ENCODE data around the gene CHMP2A. TPM values are rescaled to one million over a fixed set of nuclear protein-coding genes. Genes with fewer than 3 reads are reported as not detected.

CHMP2A gene
- polyA plus RNA-seq, 1 of the 3 experiments (the other 2 are of a cell fraction): 381 TPM

GRCh38 chr19:58563823-58564222, 8.9 kb upstream of the CHMP2A start:
- 53% methylated on average over 6 of the region's 6 CpGs for WGBS (ENCODE audit: low lambda C conversion rate)
- H3K36me3 ChIP-seq (replicated peaks in 1 of 2; ENCODE audit: control insufficient read depth in 1 of 2, insufficient read depth in 2 of 2, low read length in 1 of 2): peaks cover 9 to 15% of the 10 kb centered on the region in 2 experiments
- no peak for TF ChIP-seq ZBTB33 (IDR thresholded peaks at IDR 0.05; ENCODE audit: borderline replicate concordance, low read depth)
- no peak for TF ChIP-seq FOSL2 (IDR thresholded peaks at IDR 0.05; ENCODE audit: borderline replicate concordance, low read depth)
- peak; percentile 22 for TF ChIP-seq CHD2 (IDR thresholded peaks at IDR 0.05; ENCODE audit: low read length, partially characterized antibody)
- no peak overlapping the region for H3K4me2 ChIP-seq
- POLR2A ChIA-PET: interaction anchor here (1.2 to 1.9 kb wide), 2 partner anchors 9 kb away, joined by 4 to 6 read pairs; partner anchors contain the start of genes CHMP2A and MZF1
- H4K20me1 ChIP-seq (ENCODE audit: insufficient read depth): no peaks in the 10 kb centered on the region
- H3K79me2 ChIP-seq (ENCODE audit: insufficient read depth): peaks cover 5% of the 10 kb centered on the region; the same call in 1 of the 2 replicates
- CTCF ChIA-PET: interaction anchor here (0.8 kb wide), 1 partner anchor 45 kb away, joined by 3 read pairs; no protein-coding TSS in a partner anchor
- no peak overlapping the region for H3K9ac ChIP-seq
- H3K4me1 ChIP-seq (ENCODE audit: control insufficient read depth in 1 of 2, insufficient read depth in 2 of 2, low read depth in 1 of 2, low read length in 1 of 2): peaks cover 7 to 41% of the 10 kb centered on the region in 2 experiments; a peak in 3 of 4 replicates
- H3K9me3 ChIP-seq: no peaks in the 10 kb centered on the region
- H2AFZ ChIP-seq (ENCODE audit: low read depth): no peak overlapping the region
- H3K9me2 ChIP-seq: no peaks in the 10 kb centered on the region
- peak; percentile 65 for DNase-seq
- H3K27me3 ChIP-seq (ENCODE audit: insufficient read depth): no peaks in the 10 kb centered on the region
- H3K4me3 ChIP-seq (ENCODE audit: low read depth in 2 of 2, low read length in 1 of 2): no peak overlapping the region
- peaks cover 24% of the 10 kb centered on the region for H3F3A ChIP-seq (replicated peaks; ENCODE audit: insufficient read depth)
- H3K27ac ChIP-seq (ENCODE audit: low read depth in 2 of 2, low read length in 1 of 2): peak overlapping the region in 1 of 2 experiments; percentile 78; a peak in 2 of 4 replicates

- no peaks in the 10 kb centered on the region for H3K9me3 ChIP-seq
- H3K79me2 ChIP-seq (ENCODE audit: insufficient read depth): peaks cover 6% of the 10 kb centered on the region; the same call in 1 of the 2 replicates
- peaks cover 5 to 15% of the 10 kb centered on the region in 2 experiments for H3K36me3 ChIP-seq (replicated peaks in 1 of 2; ENCODE audit: control insufficient read depth in 1 of 2, insufficient read depth in 2 of 2, low read length in 1 of 2)
- 49% methylated on average over 36 of the region's 40 CpGs for WGBS (ENCODE audit: low lambda C conversion rate)
- CTCF ChIA-PET: interaction anchor here (1.2 to 1.5 kb wide), 2 partner anchors 17 to 44 kb away, joined by 3 to 9 read pairs; partner anchors contain the start of gene ZBTB45
- no peak overlapping the region for H2AFZ ChIP-seq (ENCODE audit: low read depth)
- POLR2A ChIA-PET: interaction anchor here (1.1 to 5.7 kb wide), 5 partner anchors 9 to 44 kb away, joined by 3 to 35 read pairs (median 6); partner anchors contain the start of genes CHMP2A, MZF1, TRIM28 and ZBTB45
- H3K27ac ChIP-seq (ENCODE audit: low read depth in 2 of 2, low read length in 1 of 2): peak overlapping the region in 1 of 2 experiments; percentile 78; a peak in 2 of 4 replicates
- no peak for TF ChIP-seq TAF1 (IDR thresholded peaks at IDR 0.05; ENCODE audit: borderline replicate concordance, low read depth, low read length)
- peak; percentile 15; the same call in 1 of the 2 replicates for TF ChIP-seq POLR2AphosphoS5 (IDR thresholded peaks at IDR 0.05; ENCODE audit: low read depth, low read length)
- TF ChIP-seq NRF1 (IDR thresholded peaks at IDR 0.05; ENCODE audit: low read depth, low read length): peak; percentile 33; the same call in 1 of the 2 replicates
- peak overlapping the region in 1 of 2 experiments; percentile 10; a peak in 1 of 4 replicates for H3K4me3 ChIP-seq (ENCODE audit: low read depth in 2 of 2, low read length in 1 of 2)
- H4K20me1 ChIP-seq (ENCODE audit: insufficient read depth): no peaks in the 10 kb centered on the region
- H3K9me2 ChIP-seq: no peaks in the 10 kb centered on the region
- H3F3A ChIP-seq (replicated peaks; ENCODE audit: insufficient read depth): peaks cover 25% of the 10 kb centered on the region
- DNase-seq: peak; percentile 78
- H3K4me2 ChIP-seq: no peak overlapping the region
- H3K9ac ChIP-seq: no peak overlapping the region
- H3K27me3 ChIP-seq (ENCODE audit: insufficient read depth): no peaks in the 10 kb centered on the region
- peaks cover 7 to 41% of the 10 kb centered on the region in 2 experiments; a peak in 3 of 4 replicates for H3K4me1 ChIP-seq (ENCODE audit: control insufficient read depth in 1 of 2, insufficient read depth in 2 of 2, low read depth in 1 of 2, low read length in 1 of 2)
Observed at GRCh38 chr19:58563034-58563573, 8.2 kb upstream of the CHMP2A start.

All from SK-N-SH (cell line).